T-helper 9 cell (primary cell): ENCODE data around the gene TMEM147.

Experiments
- DNase-seq: peaks from one replicate; pipeline ENCODE4 v3.0.0-alpha.2; 2020

The TMEM147 gene

GRCh38 chr19:35549174-35549788 is 3.9 kb downstream of the TMEM147 start:
- peak; percentile 47 for DNase-seq

- no peak for DNase-seq
These were observed 4.6 kb downstream of the TMEM147 start for GRCh38 chr19:35549879-35550523.

GRCh38 chr19:35551091-35551810 is 5.8 kb downstream of the TMEM147 start:
- no peak for DNase-seq

- DNase-seq, result no peak
These were observed 7.3 kb downstream of the TMEM147 start for GRCh38 chr19:35552534-35553384.

- DNase-seq, result no peak
These were observed 8.1 kb downstream of the TMEM147 start for GRCh38 chr19:35553385-35554000.

- no peak for DNase-seq
These were observed 8.7 kb downstream of the TMEM147 start for GRCh38 chr19:35554076-35554475.

- no peak for DNase-seq
These were observed 10.0 kb downstream of the TMEM147 start for GRCh38 chr19:35555301-35556005.

GRCh38 chr19:35556025-35556590 is 10.7 kb downstream of the TMEM147 start:
- DNase-seq, result no peak

GRCh38 chr19:35556846-35557538 is 11.6 kb downstream of the TMEM147 start:
- DNase-seq, result no peak

GRCh38 chr19:35557539-35558399 is 12.3 kb downstream of the TMEM147 start:
- peak; percentile 40 for DNase-seq

- DNase-seq, result no peak
These were observed 13.2 kb downstream of the TMEM147 start for GRCh38 chr19:35558400-35559280.

- no peak for DNase-seq
These were observed 13.8 kb downstream of the TMEM147 start for GRCh38 chr19:35559281-35559659.

- DNase-seq, result no peak
These were observed 14.4 kb downstream of the TMEM147 start for GRCh38 chr19:35559781-35560180.

GRCh38 chr19:35560271-35560670 is 14.8 kb downstream of the TMEM147 start:
- no peak for DNase-seq

GRCh38 chr19:35560677-35561076 is 15.3 kb downstream of the TMEM147 start:
- DNase-seq, result no peak

GRCh38 chr19:35561436-35561835 is 16.0 kb downstream of the TMEM147 start:
- DNase-seq, result no peak

GRCh38 chr19:35562336-35562735 is 16.9 kb downstream of the TMEM147 start:
- no peak for DNase-seq

- DNase-seq, result no peak
These were observed 17.4 kb downstream of the TMEM147 start for GRCh38 chr19:35562776-35563175.
